ENCODE measurements around the gene DMXL2.

The DMXL2 gene

DNA sequence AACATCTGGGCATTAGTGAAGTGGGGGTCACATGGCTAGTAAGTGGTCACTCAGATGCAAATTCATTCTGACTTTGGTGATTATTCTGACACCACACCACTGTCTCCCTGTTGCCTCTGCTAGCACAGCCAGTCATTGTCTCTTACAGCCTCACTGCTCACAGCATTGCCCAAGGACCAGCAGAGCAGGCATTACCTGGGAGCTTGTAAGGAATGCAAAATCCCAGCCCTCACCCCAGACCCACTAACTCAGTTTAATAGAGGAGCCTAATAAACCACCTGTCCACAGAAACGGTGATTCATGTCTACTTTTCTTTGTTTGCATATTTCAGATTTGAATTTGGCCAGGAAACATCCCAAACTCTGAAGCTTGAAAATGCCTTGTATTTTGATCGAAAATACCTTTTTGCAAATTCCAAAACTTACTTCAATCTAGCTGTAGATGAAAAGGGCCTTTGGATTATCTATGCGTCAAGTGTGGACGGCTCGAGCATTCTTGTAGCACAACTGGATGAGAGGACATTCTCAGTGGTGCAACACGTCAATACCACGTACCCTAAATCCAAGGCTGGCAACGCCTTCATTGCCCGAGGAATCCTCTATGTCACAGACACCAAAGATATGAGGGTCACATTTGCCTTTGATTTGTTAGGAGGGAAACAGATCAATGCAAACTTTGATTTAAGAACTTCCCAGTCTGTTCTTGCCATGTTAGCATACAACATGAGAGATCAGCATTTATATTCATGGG, 218.4 kb downstream of the DMXL2 start:
- DNase-seq, result no peak

GRCh38 chr15:51403072-51403878, 219.3 kb downstream of the DMXL2 start:
- peak; percentile 50 for DNase-seq

GRCh38 chr15:51401872-51402517, 220.6 kb downstream of the DMXL2 start:
- DNase-seq, result no peak

- DNase-seq, result no peak
Measured at GRCh38 chr15:51401051-51401780, 221.4 kb downstream of the DMXL2 start.

DNA sequence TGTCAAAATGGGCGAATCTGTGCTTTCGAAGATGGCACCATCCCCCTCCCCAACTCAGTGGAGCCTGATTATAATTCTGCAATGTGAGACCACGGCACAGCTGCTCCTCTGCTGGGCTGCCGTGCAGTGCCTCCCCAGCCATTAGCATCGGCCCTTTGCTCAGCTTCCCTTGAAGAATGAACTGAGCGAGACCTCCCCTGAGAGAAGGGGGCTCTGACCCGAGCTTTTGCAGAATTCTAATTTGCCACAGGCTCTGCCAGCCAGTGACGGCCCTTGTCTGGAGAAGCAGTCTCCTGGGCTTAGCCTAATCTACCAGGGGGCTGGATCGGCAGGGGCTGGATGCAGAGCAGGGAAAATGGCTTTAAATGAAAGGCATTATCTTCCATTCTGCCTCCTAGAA, 223.9 kb downstream of the DMXL2 start:
- DNase-seq, result no peak
